Measurements from ENCODE around the gene TRPC6. TPM values are rescaled to one million over a fixed set of nuclear protein-coding genes. Genes with fewer than 3 reads are reported as not detected.

TRPC6 gene
- total and polyA plus RNA-seq, 4 donors, result 0.03 to 1.5 (median 0.17) TPM; not detected in 1

- no peaks in the 10 kb centered on the region for H3K9me3 ChIP-seq (ENCODE audit: control insufficient read depth in 4 of 4, low read length in 3 of 4)
- H3K27ac ChIP-seq (ENCODE audit: low read depth in 1 of 2, low read length in 2 of 2), result no peak overlapping the region
- H3K27me3 ChIP-seq (ENCODE audit: control insufficient read depth in 4 of 4, insufficient read depth in 4 of 4, low read length in 3 of 4), result peaks cover 0 to 4% (median 0%) of the 10 kb centered on the region in 4 donors
- no peaks in the 10 kb centered on the region for H3K36me3 ChIP-seq (ENCODE audit: control insufficient read depth in 4 of 4, insufficient read depth in 3 of 4, low read depth in 1 of 4, low read length in 3 of 4)
- H3K4me1 ChIP-seq (ENCODE audit: control insufficient read depth in 4 of 4, insufficient read depth in 4 of 4, low read length in 3 of 4), result no peaks in the 10 kb centered on the region
- no peak overlapping the region for H3K9ac ChIP-seq (ENCODE audit: low read depth in 1 of 2, low read length in 2 of 2)
- TF ChIP-seq JUND (IDR thresholded peaks at IDR 0.05) (no peak), ATF3 (IDR thresholded peaks at IDR 0.05) (no peak), FOXA1 (IDR thresholded peaks at IDR 0.05) (no peak), GABPA (IDR thresholded peaks at IDR 0.05 in 1 of 2, conservative IDR thresholded peaks at IDR 0.05 in 1 of 2) (no peak), MAX (IDR thresholded peaks at IDR 0.05) (no peak), FOXA2 (IDR thresholded peaks at IDR 0.05) (no peak)
- WGBS, result 54% methylated on average over 2 of the region's 2 CpGs
- H3K4me3 ChIP-seq (ENCODE audit: low read depth in 1 of 3, low read length in 3 of 3), result no peak overlapping the region
- DNase-seq (ENCODE audit: low spot score), result no peak
Observed at GRCh38 chr11:101508370-101508769, 75.4 kb downstream of the TRPC6 start.

- H3K27ac ChIP-seq (ENCODE audit: low read depth in 1 of 2, low read length in 2 of 2), result no peak overlapping the region
- no peak overlapping the region for H3K9ac ChIP-seq (ENCODE audit: low read depth in 1 of 2, low read length in 2 of 2)
- no peaks in the 10 kb centered on the region for H3K27me3 ChIP-seq (ENCODE audit: control insufficient read depth in 4 of 4, insufficient read depth in 4 of 4, low read length in 3 of 4)
- H3K4me1 ChIP-seq (ENCODE audit: control insufficient read depth in 4 of 4, insufficient read depth in 4 of 4, low read length in 3 of 4), result no peaks in the 10 kb centered on the region
- TF ChIP-seq RAD21 (IDR thresholded peaks at IDR 0.05) (no peak), EGR1 (IDR thresholded peaks at IDR 0.05; ENCODE audit: low read depth in 2 of 2) (no peak), RXRA (IDR thresholded peaks at IDR 0.05) (no peak), MAX (IDR thresholded peaks at IDR 0.05) (no peak)
- H3K36me3 ChIP-seq (ENCODE audit: control insufficient read depth in 4 of 4, insufficient read depth in 3 of 4, low read depth in 1 of 4, low read length in 3 of 4), result no peaks in the 10 kb centered on the region
- H3K4me3 ChIP-seq (ENCODE audit: low read depth in 1 of 3, low read length in 3 of 3), result no peak overlapping the region
- DNase-seq (ENCODE audit: low spot score), result no peak
- H3K9me3 ChIP-seq (ENCODE audit: control insufficient read depth in 4 of 4, low read length in 3 of 4), result no peaks in the 10 kb centered on the region
- 90% methylated on average over 1 of the region's 1 CpG for WGBS
Observed at GRCh38 chr11:101498891-101499290, 84.9 kb downstream of the TRPC6 start.

- H3K27me3 ChIP-seq (ENCODE audit: control insufficient read depth in 4 of 4, insufficient read depth in 4 of 4, low read length in 3 of 4), result no peaks in the 10 kb centered on the region
- no peak for DNase-seq (ENCODE audit: low spot score)
- 37% methylated on average over 5 of the region's 5 CpGs for WGBS
- H3K9ac ChIP-seq (ENCODE audit: low read depth in 1 of 2, low read length in 2 of 2), result no peak overlapping the region
- no peak overlapping the region for H3K4me3 ChIP-seq (ENCODE audit: low read depth in 1 of 3, low read length in 3 of 3)
- no peaks in the 10 kb centered on the region for H3K9me3 ChIP-seq (ENCODE audit: control insufficient read depth in 4 of 4, low read length in 3 of 4)
- no peaks in the 10 kb centered on the region for H3K4me1 ChIP-seq (ENCODE audit: control insufficient read depth in 4 of 4, insufficient read depth in 4 of 4, low read length in 3 of 4)
- no peaks in the 10 kb centered on the region for H3K36me3 ChIP-seq (ENCODE audit: control insufficient read depth in 4 of 4, insufficient read depth in 3 of 4, low read depth in 1 of 4, low read length in 3 of 4)
- H3K27ac ChIP-seq (ENCODE audit: low read depth in 1 of 2, low read length in 2 of 2), result no peak overlapping the region
- TF ChIP-seq FOXA1 (IDR thresholded peaks at IDR 0.05), result no peak
- TF ChIP-seq GABPA (IDR thresholded peaks at IDR 0.05 in 1 of 2, conservative IDR thresholded peaks at IDR 0.05 in 1 of 2), result no peak
- no peak for TF ChIP-seq RAD21 (IDR thresholded peaks at IDR 0.05)
- no peak for TF ChIP-seq RXRA (IDR thresholded peaks at IDR 0.05)
- no peak for TF ChIP-seq TAF1 (conservative IDR thresholded peaks at IDR 0.05)
- no peak for TF ChIP-seq ATF3 (IDR thresholded peaks at IDR 0.05)
- TF ChIP-seq FOXA2 (IDR thresholded peaks at IDR 0.05), result no peak
- TF ChIP-seq MAX (IDR thresholded peaks at IDR 0.05), result no peak
- TF ChIP-seq HNF4G (IDR thresholded peaks at IDR 0.05), result no peak
- TF ChIP-seq YY1 (IDR thresholded peaks at IDR 0.05), result no peak
- no peak for TF ChIP-seq CTCF (IDR thresholded peaks at IDR 0.05; ENCODE audit: low read depth, low read length, missing input control)
- TF ChIP-seq HNF4A (conservative IDR thresholded peaks at IDR 0.05), result no peak
- TF ChIP-seq ZBTB33 (IDR thresholded peaks at IDR 0.05), result no peak
- no peak for TF ChIP-seq JUND (IDR thresholded peaks at IDR 0.05)
- TF ChIP-seq NR2F2 (IDR thresholded peaks at IDR 0.05), result no peak
- no peak for TF ChIP-seq EGR1 (IDR thresholded peaks at IDR 0.05; ENCODE audit: low read depth in 2 of 2)
- TF ChIP-seq REST (IDR thresholded peaks at IDR 0.05), result no peak
- no peak for TF ChIP-seq SP1 (IDR thresholded peaks at IDR 0.05)
Observed at GRCh38 chr11:101497291-101497690, 86.5 kb downstream of the TRPC6 start.
